Activated naive CD8-positive, alpha-beta T cell treated with anti-CD3 and anti-CD28 coated beads, Interleukin-2, amount 50 U/mL, for 16 hours (primary cell): Measurements from ENCODE around the gene NOXA1.
"Not testable (repeated sequence)": the region's sequence is repeated elsewhere in the genome, so short reads cannot be mapped to it uniquely, and the experiment has no call there.

Source experiments
- DNase-seq: peaks from one replicate; pipeline ENCODE4 v3.0.0-alpha.2; 2020; ENCODE audit warnings: low read depth, low spot score

NOXA1 gene

DNA sequence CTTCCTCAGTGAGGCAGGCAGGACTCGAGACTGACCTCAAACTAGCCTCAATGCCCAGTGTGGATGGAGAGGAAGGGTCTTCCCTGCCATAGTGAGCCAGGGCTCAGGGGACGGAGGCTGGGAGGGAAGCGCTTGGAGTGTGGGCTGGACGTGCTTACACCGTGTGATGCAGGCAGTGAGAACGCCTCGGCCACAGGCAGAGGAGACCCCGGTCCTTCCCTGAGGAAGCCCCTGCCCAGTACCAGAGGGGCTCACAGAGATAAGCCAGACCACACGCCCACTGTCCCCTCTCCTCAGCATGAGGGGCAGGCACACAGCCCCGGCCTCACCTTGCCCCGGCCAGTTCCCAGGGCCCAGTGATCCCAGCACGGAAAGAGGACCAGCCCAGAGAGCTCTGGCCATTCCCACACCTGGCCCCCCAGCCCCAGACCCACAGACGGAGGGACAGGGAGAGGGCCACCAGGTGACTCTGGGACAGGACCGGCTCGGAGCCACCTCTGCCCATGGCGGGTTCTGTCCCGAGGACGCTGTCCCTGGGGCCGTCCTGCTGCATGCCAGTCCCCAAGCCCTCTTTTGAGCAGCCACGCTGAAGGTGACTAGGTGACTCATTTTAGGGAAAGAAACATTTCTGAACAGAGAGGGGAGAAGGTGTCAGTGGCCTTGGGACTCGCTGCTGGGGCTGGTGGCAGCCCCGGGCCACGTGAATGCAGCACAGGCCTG, 42.0 kb downstream of the NOXA1 start:
- no peak for DNase-seq

DNA sequence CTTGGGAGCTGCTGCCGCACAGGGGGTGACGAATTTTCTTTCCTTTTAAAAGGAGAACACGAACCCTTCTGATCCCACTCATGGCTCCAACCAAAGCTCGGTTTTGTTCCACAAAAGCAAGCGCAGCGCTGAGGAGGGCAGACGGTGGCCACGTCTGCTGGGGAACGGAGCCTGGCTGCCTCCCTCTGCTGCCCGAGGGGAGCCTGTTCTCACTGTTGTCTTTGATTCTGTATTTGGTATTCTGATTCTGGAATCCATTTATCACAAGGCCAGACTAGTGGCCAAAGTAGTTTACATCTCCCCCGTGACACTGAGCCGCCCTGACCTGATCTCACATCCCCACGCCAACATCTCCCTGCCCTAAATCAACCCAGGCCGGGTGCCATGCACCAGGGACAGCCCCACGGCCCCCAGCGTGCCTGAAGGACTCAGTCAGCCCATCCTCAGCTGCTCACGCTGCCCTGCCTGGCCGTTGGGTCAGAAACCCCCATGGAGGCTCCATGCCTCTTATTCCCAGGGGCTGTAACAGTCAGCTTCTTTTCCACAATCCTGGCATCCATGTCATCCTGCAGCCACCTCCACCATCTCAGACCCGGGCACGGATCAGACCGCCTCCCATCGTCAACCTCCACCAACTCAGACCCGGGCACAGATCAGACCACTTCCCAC, 42.7 kb downstream of the NOXA1 start:
- DNase-seq, result no peak

DNA sequence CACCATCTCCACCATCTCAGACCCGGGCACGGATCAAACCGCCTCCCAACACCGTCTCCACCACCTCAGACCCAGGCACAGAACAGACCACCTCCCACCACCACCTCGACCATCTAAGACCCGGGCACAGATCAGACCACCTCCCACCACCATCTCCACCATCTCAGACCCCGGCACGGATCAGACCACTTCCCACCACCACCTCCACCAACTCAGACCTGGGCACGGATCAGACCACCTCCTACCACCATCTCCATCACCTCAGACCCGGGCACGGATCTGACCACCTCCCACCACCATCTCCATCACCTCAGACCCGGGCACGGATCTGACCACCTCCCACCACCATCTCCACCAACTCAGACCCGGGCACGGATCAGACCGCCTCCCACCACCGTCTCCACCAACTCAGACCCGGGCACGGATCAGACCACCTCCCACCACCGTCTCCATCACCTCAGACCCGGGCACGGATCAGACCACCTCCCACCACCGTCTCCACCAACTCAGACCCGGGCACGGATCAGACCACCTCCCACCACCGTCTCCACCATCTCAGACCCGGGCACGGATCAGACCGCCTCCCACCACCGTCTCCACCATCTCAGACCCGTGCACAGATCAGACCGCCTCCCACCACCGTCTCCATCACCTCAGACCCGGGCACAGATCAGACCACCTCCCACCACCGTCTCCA, 43.3 kb downstream of the NOXA1 start:
- DNase-seq, result not testable (repeated sequence)

DNA sequence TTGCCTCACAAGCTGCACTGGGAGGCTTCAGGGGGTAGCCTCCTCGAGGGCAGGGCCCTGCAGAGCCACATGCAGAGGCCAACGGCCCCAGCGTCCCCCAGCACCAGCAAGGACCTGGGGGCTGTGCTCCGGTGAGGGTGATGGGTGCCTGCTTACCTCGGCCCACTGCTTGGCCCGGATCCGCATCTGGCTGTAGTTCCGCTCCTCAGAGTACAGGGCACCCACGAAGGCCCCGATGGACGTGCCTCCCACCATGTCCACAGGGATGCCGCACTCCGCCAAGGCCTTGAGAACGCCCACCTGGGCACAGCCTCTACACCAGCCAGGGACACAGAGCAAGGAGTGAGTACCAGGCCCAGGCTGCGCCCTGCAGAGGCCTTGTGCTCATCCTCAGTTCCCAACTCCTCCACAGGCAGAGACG, 44.0 kb downstream of the NOXA1 start:
- DNase-seq, result no peak

DNA sequence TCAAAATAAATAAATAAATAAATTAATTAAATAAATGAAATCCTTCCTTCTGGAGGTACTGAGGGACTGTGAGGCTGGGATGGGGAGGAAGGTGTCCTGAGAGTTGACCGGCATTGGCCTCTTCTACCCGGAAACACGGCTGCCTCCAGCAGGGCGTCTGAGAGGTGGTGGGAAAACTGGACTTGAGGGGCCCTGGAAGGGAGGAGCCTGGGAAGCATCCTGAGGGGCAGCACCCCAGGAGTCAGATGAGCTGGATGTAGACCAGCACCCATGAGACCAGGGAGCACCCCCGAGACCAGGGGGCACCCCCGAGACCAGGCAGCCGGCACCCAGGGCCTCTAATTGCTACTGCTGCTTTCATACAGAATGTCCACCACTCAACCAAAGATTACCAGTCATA, 44.7 kb downstream of the NOXA1 start:
- no peak for DNase-seq

GRCh38 chr9:137470785-137471184, 47.6 kb downstream of the NOXA1 start:
- no peak for DNase-seq

- DNase-seq, result no peak
Observed at GRCh38 chr9:137474271-137474670, 51.1 kb downstream of the NOXA1 start.

GRCh38 chr9:137475666-137476065, 52.5 kb downstream of the NOXA1 start:
- no peak for DNase-seq

- no peak for DNase-seq
Observed at GRCh38 chr9:137476856-137477255, 53.7 kb downstream of the NOXA1 start.

GRCh38 chr9:137477778-137478612, 54.8 kb downstream of the NOXA1 start:
- no peak for DNase-seq

- DNase-seq, result no peak
Observed at GRCh38 chr9:137478613-137478961, 55.4 kb downstream of the NOXA1 start.

DNA sequence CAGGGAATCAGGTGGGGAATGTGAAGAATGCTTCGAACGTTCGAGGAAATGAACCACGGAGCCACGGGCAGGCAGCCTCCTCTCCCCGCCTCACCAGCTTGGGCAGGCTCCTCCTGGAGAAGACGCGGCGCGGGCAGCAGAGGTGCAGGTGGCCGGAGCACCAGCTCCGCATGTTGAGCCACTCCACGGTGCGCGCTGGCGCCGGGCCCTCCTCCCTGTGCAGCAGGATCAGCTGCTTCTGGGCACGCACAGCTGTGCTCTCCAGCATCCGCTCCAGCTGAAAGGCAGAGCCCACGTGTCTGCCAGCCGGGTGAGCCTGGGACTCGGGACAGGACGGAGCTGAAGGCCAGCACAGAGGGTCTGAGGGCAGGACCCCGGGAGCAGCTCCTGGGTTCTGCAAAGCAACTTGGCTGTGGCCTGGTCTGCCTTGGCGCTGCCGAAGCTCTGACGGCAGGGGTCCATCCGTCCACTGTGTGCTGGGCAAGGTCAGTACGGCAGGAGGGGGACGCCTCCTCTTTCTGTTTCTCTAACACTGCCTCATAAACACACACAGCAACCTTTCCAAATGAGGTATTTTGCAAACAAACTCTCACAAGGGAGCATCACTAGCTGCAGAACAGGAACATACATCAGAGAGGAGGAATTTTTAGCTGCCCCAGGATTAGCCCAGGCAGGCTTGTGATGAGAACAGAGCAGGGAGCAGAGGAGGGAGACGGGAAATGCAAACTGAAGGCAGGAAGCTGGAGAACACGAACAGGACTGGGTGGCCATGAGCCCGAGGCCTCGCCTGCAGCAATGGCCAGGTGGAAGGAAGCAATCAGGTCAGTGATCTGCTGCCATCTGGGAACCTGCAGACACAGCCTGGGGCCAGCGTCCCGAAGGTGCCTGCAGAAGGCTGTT, 56.0 kb downstream of the NOXA1 start:
- DNase-seq, result no peak

DNA sequence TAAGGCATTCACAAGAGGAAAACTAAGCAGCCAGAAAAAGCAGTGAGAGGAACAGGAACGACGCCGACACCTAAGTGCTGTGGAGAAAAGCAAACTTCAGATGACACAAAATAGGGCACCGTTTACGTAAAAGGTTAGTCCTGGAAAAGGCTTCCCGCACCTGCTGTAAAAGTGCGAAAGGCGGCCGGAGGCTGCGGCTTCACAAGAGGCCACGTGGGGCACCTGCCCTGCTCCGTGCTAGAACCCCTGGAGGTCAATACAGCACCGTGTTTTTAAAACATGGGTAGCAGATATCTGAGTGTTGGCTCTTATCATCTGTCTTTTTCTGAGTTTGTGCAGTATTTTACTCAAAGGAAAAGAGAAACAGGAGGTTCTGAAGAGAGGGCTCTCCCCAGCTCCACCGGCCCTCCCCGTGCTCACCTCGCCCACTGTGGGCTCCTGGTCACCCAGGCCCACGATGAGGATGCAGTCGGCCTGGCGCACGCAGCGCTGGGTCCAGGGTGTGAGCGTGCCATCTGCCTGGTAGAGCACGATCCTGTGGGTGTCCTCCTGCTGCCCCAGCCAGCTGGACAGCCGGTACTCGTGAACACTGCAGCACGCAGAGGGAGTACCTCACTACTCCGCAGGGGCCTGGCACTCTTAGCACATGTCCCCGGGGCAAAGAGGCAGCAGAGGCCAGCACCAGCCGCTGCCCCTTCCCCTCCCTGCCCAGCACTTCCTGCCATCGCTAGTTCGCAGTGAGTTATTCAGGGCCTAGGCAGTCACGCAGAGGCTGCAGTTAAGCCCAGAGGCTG, 56.9 kb downstream of the NOXA1 start:
- no peak for DNase-seq

GRCh38 chr9:137480686-137481683, 57.8 kb downstream of the NOXA1 start:
- DNase-seq, result no peak

DNA sequence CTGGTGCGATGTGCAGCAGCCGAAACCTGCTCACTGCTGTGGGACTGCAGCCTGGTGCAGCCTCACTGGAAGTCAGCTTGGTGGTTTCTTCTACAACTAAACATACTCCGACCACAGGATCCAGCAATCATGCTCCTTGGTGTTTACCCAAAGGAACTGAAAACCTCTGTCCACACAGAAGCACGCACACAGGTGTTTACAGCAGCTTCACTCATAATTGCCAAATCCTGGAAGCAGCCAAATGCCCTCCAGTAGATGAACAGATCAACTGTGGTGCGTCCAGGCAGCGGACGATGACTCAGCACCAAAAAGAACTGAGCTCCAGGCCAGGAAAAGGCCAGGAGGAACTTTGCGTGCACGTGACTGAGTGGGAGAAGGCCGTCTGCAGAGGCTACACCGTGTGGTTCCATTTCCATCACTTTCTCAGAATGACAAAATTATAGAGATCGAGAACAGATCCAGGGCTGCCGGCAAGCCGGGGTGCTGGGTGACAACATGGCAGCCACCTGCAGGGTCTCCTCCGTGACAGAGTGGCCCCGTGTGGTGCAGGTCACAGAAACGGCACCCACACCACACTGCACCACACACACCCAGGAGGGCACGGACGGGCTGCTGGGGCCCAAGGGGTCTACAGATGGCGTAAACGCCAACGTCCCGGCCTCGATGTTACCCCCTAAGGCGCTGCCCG, 59.0 kb downstream of the NOXA1 start:
- DNase-seq, result no peak
